ENCODE data around the gene KYAT1. TPM values are rescaled to one million over a fixed set of nuclear protein-coding genes. Genes with fewer than 3 reads are reported as not detected.
A peak's percentile ranks its signal among the peaks of the same experiment; 100 is the strongest.

KYAT1 gene
- total and polyA plus RNA-seq, 11 donors: 9.5 to 16.7 (median 12.6) TPM

GRCh38 chr9:128891321-128892220, 9.8 kb upstream of the KYAT1 start:
- TF ChIP-seq POLR2A (IDR thresholded peaks at IDR 0.05): no peak
- TF ChIP-seq CTCF (IDR thresholded peaks at IDR 0.05): no peak
- ATAC-seq: no peak
- WGBS, 4 donors: 72 to 80% (median 75%) methylated on average over 12 to 15 of the region's 15 CpGs
- peak overlapping the region; percentile 70 to 92 (median 84) for H3K27ac ChIP-seq
- intact Hi-C loops (cut with DNase I): no loop called here
- H3K27me3 ChIP-seq: no peaks in the 10 kb centered on the region
- DNase-seq: no peak
- peak overlapping the region in 3 of 12 donors; percentile 19 to 30 (median 19) for H3K4me3 ChIP-seq
- peaks cover 6 to 57% (median 38%) of the 10 kb centered on the region in 12 donors for H3K4me1 ChIP-seq
- H3K9me3 ChIP-seq: no peaks in the 10 kb centered on the region
- peaks cover 0 to 73% (median 54%) of the 10 kb centered on the region in 9 donors for H3K36me3 ChIP-seq

DNA sequence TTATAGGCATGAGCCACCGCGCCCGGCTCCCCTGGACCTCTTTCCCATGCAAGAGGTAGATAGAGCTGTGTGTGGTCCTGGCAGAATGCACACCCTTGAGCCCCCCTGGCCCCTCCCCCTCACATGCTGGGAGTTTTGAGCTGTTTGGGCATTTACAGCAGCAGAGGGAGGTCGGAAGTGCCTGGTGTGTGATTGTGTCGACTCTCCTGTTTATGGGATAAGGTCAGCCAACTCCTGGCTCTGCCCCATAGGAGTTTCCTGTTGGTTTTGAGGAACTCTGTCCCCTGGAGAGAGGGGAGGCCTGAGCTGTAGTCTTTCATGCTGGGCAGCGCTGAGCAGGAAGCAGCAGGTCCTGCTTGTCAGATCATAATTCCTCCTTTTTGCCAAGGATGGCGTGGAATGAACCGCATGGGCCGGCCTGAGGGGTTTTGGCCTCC, 6.2 kb upstream of the KYAT1 start:
- TF ChIP-seq POLR2A (IDR thresholded peaks at IDR 0.05): no peak
- TF ChIP-seq CTCF (IDR thresholded peaks at IDR 0.05): no peak
- H3K36me3 ChIP-seq: peaks cover 0 to 56% (median 29%) of the 10 kb centered on the region in 9 donors
- H3K4me3 ChIP-seq: no peak overlapping the region
- intact Hi-C loops (cut with DNase I): no loop called here
- DNase-seq: no peak
- H3K9me3 ChIP-seq: no peaks in the 10 kb centered on the region
- peaks cover 12 to 80% (median 67%) of the 10 kb centered on the region in 12 donors for H3K4me1 ChIP-seq
- no peaks in the 10 kb centered on the region for H3K27me3 ChIP-seq
- WGBS, 4 donors: 39 to 63% (median 44%) methylated on average over 8 to 9 of the region's 9 CpGs
- peak in 1 of 4 donors; percentile 1 for ATAC-seq
- peak overlapping the region in 11 of 12 donors; percentile 1 to 58 (median 46) for H3K27ac ChIP-seq

DNA sequence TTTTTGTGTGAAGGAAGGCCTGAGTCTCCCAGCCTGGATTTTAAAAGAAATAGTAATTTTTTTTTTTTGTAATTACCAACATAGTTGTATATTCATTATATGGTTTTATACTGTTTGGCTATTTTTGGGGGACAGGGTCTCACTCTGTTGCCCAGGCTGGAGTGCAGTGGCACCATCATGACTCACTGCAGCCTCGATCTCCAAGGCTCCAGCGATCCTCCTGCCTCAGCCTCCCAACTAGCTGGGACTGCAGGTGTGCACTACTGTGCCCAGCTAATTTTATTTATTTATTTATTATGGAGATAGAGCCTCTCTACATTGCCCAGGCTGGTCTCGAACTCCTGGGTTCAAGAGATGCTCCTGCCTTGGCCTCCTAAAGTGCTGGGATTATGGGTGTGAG, 5.3 kb upstream of the KYAT1 start:
- TF ChIP-seq POLR2A (IDR thresholded peaks at IDR 0.05): no peak
- TF ChIP-seq CTCF (IDR thresholded peaks at IDR 0.05): no peak
- Histone ChIP-seq H3K27ac (peak overlapping the region in 4 of 12 donors; percentile 2 to 58 (median 49)), H3K9me3 (no peaks in the 10 kb centered on the region), H3K27me3 (no peaks in the 10 kb centered on the region), H3K36me3 (peaks cover 0 to 54% (median 29%) of the 10 kb centered on the region in 9 donors), H3K4me1 (peaks cover 8 to 73% (median 59%) of the 10 kb centered on the region in 12 donors), H3K4me3 (no peak overlapping the region)
- WGBS, 4 donors: 96 to 98% (median 97%) methylated on average over 3 of the region's 3 CpGs
- intact Hi-C loops (cut with DNase I): no loop called here
- no peak for ATAC-seq
- DNase-seq: no peak

DNA sequence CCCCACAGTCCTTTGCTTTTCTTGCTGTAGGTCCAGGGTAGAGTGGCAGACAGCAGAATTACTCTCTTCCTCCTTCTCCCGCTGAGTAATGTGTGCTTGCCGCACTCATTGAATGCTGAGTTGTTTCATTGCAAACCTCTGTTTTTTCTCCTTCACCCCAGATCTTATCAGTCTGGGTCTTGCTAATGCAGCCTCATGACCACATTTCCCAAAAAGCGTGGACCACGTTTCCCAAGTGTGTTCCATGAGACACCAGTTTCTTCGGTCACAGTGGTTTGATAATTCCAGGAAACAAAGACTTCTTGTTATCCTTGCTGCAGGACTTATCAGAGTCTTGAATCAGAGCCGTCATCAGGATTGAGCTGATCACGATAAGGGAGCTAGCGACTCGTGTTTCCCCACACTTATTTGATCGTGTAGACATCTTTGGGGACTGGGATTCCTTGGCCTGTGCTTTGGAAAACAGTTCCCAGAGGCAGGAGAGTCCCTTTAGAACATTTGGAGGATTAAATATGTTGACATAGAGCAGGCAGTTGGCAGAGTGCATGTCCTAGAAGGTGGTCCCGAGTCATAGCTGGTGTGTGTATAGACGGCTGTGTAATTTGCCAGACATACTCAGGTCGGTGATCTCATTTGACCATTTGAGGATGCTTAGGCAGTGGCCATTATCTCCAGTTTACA, 4.6 kb upstream of the KYAT1 start:
- Histone ChIP-seq H3K27ac (peak overlapping the region in 10 of 12 donors; percentile 20 to 97 (median 50)), H3K4me3 (peak overlapping the region in 3 of 12 donors; percentile 4 to 14 (median 5))

More for the DNA sequence above, 4.6 kb upstream of the KYAT1 start:
- ATAC-seq (no peak), DNase-seq (no peak)
- intact Hi-C loops (cut with DNase I): no loop called here
- peaks cover 8 to 66% (median 54%) of the 10 kb centered on the region in 12 donors for H3K4me1 ChIP-seq
- TF ChIP-seq CTCF (IDR thresholded peaks at IDR 0.05) (no peak), POLR2A (IDR thresholded peaks at IDR 0.05) (no peak)
- H3K9me3 ChIP-seq: no peaks in the 10 kb centered on the region
- WGBS, 4 donors: 49 to 64% (median 56%) methylated on average over 13 of the region's 13 CpGs
- no peaks in the 10 kb centered on the region for H3K27me3 ChIP-seq
- peaks cover 0 to 51% (median 29%) of the 10 kb centered on the region in 9 donors for H3K36me3 ChIP-seq
